22Rv1 (cell line): ENCODE measurements around the gene FRMD1.

Source experiments
- H3K27ac ChIP-seq: fragments of 450-650 bp; 2 replicates; pipeline ENCODE4 v1.5.1; 2017
- CTCF ChIP-seq: fragments of 450-650 bp; IDR thresholded peaks from 2 replicates; pipeline ENCODE4 v1.5.1; 2017; ENCODE audit warnings: mild to moderate bottlenecking
- ZFX ChIP-seq: fragments of 450-650 bp; IDR thresholded peaks from 2 replicates; pipeline ENCODE4 v1.6.1; 2017; ENCODE audit warnings: antibody characterized with exemption, borderline replicate concordance

Gene FRMD1

DNA sequence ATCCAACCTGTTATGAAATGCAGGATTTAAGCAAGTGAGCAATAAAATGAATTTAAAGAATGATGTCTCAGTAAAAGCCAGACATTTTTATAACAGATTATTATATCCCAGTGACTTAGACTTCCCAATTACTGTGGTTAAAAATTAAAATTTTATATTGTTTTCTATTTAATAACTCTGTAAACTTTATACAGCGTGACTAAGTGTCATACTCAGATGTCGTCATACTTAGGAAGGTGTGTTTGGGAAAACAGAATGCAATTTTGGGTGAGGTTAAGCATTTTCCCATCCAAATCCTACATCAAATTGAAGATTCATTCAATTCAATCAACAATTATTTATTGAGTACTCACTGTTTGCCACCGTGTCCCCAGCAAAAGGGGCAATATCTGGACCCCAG is 31.4 kb upstream of the FRMD1 start:
- no peak for TF ChIP-seq ZFX
- no peak for TF ChIP-seq CTCF

DNA sequence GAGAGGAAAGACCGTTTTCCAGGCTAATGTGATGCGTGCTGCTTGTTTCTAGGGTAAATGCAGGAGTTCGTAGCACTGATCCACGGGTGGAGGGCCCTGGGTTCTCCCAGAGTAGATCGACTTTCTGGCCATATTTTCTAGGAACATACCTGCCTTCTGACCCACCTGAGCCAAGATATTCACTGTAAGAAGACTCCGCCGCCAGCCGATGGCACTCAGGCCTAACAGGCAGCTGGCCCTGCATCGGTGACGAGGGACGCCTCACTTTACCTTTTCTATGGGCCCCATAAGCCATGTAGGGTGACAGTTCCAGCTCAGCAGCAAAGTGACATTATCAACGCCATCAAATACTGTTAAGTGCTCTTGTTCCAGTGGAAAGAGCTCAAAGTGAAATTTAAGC is 30.2 kb upstream of the FRMD1 start:
- no peak overlapping the region for H3K27ac ChIP-seq
- no peak for TF ChIP-seq CTCF
- no peak for TF ChIP-seq ZFX

More for the DNA sequence above, 31.4 kb upstream of the FRMD1 start:
- no peak overlapping the region for H3K27ac ChIP-seq

- TF ChIP-seq CTCF (no peak), ZFX (no peak)
- no peak overlapping the region for H3K27ac ChIP-seq
Measured at GRCh38 chr6:168107191-168107983, 28.4 kb upstream of the FRMD1 start.

DNA sequence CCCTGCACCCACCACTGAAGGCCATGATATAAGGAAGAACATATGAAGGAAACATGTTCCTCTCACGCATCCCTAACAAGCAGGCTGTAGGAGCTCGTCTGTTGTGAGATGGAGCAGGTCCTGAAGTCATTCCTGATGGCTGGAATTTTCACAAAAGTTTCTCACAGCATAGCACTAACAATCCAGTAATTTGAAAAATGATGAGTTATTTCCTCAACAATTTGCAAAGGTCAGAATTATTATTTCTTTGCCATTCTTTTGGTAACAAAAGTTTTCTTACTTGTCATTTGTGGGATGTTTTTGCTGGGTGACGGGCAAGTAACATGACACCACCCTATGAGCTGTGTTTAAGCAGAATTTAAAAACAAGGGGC is 27.6 kb upstream of the FRMD1 start:
- TF ChIP-seq CTCF (no peak), ZFX (no peak)

DNA sequence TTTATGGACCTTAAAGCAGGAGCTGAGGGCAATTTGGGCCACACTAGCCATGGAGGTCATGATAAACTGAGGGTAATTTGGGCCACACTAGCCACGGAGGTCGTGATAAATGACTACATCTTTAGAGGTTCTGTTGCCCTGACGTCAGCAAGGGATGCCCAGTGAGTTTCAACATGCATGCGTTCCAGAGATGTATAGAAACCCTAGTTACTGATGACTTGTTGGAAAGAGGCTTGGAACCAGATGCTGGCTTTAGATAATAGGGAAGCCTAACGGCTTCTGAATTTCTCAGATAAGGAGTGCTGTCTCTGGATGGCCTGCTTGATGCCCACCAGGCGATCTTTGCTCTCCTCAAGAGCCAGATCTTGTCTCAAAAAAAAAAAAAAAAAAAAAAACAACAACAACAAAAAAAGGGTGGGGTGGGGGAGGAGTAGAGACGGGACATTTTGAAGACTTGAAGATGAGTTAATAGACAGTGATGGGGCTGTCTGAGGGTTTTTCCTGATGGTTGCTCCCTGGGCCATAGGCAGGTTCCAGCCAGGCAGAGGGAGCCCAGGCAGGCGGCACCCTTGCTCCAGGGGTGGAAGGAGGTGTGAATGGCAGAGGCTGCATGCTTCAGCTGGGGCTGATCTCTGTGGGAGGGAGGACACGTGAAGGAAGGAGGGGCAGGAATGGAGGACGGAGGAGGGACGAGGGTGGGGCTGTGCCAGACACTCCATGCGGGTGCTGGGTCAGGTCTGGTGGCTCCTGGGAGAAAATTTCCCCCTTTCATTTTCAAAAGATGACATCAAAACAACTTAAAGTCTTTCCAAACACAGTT is 27.0 kb upstream of the FRMD1 start:
- H3K27ac ChIP-seq = no peak overlapping the region
- TF ChIP-seq ZFX = no peak

More for the DNA sequence above, 27.6 kb upstream of the FRMD1 start:
- H3K27ac ChIP-seq = no peak overlapping the region

DNA sequence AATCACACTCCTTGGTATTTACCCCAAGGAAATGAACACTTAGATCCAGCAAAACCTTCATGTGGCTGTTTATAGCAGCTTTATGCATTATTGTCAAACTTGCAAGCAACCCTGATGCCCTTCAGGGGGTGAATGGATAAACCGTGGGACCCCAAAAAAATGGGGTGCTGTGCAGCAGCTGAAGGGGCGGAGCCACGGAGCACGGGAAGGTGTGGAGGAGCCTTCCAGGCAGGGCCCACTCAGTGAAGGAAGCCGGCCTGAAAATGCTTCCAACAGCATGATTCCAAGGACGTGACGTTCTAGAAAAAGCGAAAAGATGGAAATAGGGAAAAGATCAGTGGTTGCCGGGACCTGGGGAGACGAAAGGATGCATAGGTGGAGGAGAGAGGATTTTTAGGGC is 25.6 kb upstream of the FRMD1 start:
- no peak for TF ChIP-seq ZFX

GRCh38 chr6:168103050-168103830 is 24.2 kb upstream of the FRMD1 start:
- H3K27ac ChIP-seq = no peak overlapping the region
- TF ChIP-seq ZFX = no peak

More for the DNA sequence above, 25.6 kb upstream of the FRMD1 start:
- no peak overlapping the region for H3K27ac ChIP-seq

DNA sequence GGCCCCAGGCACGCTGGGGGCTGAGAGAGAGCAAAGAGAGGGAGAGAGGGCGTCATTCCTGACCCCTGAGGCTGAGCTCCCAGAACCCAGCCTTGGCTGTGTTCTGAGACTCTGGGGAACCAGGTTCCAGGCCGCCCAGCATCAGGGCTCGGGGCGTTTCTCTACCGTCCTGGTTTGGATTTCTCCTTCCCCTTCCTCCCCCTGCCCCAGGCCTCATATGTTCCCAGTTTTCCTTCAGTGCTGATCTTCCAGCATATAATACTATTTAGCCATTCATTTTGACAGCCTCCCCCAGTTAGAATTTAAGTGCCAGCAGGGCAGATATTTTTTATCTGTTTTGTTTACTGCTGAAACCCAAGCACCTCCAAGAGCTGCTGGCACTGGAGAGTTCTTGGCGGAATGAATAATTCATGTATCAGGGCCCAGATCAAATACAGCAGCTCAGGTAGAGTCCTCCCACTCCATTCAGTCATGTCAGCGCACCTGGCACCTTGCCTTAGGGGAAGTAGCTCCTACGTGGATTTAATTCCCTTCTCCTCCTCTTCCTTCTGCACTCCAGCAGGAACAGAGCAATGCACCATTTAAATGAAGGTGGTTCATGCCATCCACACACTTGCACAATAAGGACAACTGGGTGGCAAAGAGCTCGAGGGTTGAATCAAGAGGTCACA is 23.4 kb upstream of the FRMD1 start:
- no peak overlapping the region for H3K27ac ChIP-seq
- TF ChIP-seq ZFX (no peak), CTCF (no peak)
